Nephron (organoid): ENCODE measurements around the gene ATXN1.
A peak's percentile ranks its signal among the peaks of the same experiment; 100 is the strongest.
"Not testable (repeated sequence)": the region's sequence is repeated elsewhere in the genome, so short reads cannot be mapped to it uniquely, and the experiment has no call there.

ENCODE experiments used
- H3K27ac Mint-ChIP-seq, 3 experiments: 2 replicates each; pipeline ENCODE4 v1.8.0; 2020; ENCODE audit warnings: mixed read lengths in 3 of 3, mild to moderate bottlenecking in 2 of 3, moderate library complexity in 1 of 3
- H3K27me3 Mint-ChIP-seq: 2 replicates; pipeline ENCODE4 v1.8.0; 2021; ENCODE audit warnings: low read depth, mild to moderate bottlenecking, moderate library complexity, mixed read lengths
- H3K36me3 Mint-ChIP-seq: 2 replicates; pipeline ENCODE4 v1.8.0; 2020; ENCODE audit warnings: low read depth, mixed read lengths
- H3K4me1 Mint-ChIP-seq: 2 replicates; pipeline ENCODE4 v1.8.0; 2020; ENCODE audit warnings: mixed read lengths
- H3K4me3 Mint-ChIP-seq, 3 experiments: 2 replicates each; pipeline ENCODE4 v1.8.0; 2020; ENCODE audit warnings: mild to moderate bottlenecking in 3 of 3, mixed read lengths in 3 of 3, moderate library complexity in 2 of 3
- H3K9me3 Mint-ChIP-seq: 2 replicates; pipeline ENCODE4 v1.8.0; 2020; ENCODE audit warnings: mixed read lengths
- TF ChIP-seq, protein P1 (sequence below), 3 experiments: fragments of 200-600 bp; sonication (generic); IDR thresholded peaks; one replicate each; pipeline ENCODE4 v1.5.0; 2021; ENCODE audit warnings: antibody characterized with exemption in 3 of 3; ENCODE audit not compliant: unreplicated experiment in 3 of 3

The ATXN1 gene

DNA sequence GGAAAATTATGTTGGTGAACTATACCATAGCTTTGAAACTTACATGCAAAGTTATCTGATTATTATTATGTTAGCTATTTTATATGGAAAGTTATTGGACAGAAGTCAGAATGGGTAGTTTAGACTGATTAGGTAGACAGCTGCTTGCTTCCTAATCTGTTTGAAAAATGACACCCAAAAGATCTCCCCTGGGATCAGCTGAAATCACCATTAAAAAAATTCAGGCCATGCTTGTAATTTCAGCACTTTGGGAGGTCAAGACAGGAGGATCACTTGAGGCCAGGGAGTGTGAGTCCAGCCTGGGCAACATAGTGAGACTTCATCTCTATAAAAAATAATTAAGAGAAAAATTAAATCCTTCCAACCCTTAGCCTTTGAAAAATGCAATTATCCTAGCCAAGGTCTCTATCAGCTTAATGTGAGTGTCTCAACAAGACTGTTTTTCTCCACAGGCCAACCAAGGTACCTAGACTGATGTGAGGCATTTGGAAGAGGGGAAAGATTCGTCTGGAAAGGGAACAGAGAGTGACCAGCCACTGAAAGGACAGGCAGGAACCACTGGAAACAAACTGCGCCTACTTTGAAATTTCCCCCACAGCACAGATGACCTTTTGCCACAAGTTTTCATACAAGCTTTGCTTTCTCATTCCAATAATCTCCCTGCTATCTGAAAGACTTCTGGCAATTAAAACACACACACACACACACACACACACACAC is 290.6 kb downstream of the ATXN1 start:
- Mint-ChIP-seq H3K27me3 (no peaks in the 10 kb centered on the region), H3K27ac (peak overlapping the region; percentile 5 to 63 (median 15)), H3K4me3 (no peak overlapping the region), H3K4me1 (peaks cover 17% of the 10 kb centered on the region), H3K36me3 (peaks cover 9% of the 10 kb centered on the region), H3K9me3 (peaks cover 2% of the 10 kb centered on the region)
- TF ChIP-seq, protein P1, sequence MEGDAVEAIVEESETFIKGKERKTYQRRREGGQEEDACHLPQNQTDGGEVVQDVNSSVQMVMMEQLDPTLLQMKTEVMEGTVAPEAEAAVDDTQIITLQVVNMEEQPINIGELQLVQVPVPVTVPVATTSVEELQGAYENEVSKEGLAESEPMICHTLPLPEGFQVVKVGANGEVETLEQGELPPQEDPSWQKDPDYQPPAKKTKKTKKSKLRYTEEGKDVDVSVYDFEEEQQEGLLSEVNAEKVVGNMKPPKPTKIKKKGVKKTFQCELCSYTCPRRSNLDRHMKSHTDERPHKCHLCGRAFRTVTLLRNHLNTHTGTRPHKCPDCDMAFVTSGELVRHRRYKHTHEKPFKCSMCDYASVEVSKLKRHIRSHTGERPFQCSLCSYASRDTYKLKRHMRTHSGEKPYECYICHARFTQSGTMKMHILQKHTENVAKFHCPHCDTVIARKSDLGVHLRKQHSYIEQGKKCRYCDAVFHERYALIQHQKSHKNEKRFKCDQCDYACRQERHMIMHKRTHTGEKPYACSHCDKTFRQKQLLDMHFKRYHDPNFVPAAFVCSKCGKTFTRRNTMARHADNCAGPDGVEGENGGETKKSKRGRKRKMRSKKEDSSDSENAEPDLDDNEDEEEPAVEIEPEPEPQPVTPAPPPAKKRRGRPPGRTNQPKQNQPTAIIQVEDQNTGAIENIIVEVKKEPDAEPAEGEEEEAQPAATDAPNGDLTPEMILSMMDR (IDR thresholded peaks at IDR 0.05; ENCODE audit: unreplicated experiment in 3 of 3), result no peak

DNA sequence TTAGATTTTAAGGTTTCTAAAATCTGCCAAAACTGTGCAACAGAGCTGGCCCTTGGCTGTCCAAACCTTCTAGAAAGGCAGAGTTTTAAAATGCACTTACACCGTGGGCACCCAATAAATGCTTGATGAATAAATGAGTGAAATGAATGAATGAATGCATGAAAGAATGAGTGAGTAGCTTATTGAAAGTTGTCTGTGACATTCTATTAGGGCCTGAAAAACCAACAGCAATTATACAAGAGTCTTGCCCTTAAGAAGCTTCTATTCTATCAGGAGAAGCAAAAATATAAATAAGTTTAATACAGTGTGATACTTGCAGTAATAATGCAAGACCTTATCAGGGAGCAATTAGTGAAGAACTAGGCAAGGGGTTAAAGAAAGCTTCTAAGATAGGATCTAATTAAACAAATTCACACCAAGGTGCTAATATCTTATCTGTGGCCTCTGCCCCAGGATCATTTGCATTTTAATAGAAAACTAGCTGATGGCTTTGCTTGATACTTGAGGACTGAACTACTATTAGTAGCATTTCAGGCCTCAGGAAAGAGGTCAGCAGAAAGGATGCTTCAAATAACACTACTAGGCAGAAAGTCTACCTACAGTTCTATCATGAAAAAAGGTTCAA is 292.2 kb downstream of the ATXN1 start:
- TF ChIP-seq, protein P1 (IDR thresholded peaks at IDR 0.05; ENCODE audit: unreplicated experiment in 3 of 3), result no peak
- H3K27me3 Mint-ChIP-seq, result no peaks in the 10 kb centered on the region
- H3K4me1 Mint-ChIP-seq, result peaks cover 17% of the 10 kb centered on the region
- no peaks in the 10 kb centered on the region for H3K9me3 Mint-ChIP-seq
- peaks cover 5% of the 10 kb centered on the region for H3K36me3 Mint-ChIP-seq
- H3K4me3 Mint-ChIP-seq, result no peak overlapping the region
- no peak overlapping the region for H3K27ac Mint-ChIP-seq

DNA sequence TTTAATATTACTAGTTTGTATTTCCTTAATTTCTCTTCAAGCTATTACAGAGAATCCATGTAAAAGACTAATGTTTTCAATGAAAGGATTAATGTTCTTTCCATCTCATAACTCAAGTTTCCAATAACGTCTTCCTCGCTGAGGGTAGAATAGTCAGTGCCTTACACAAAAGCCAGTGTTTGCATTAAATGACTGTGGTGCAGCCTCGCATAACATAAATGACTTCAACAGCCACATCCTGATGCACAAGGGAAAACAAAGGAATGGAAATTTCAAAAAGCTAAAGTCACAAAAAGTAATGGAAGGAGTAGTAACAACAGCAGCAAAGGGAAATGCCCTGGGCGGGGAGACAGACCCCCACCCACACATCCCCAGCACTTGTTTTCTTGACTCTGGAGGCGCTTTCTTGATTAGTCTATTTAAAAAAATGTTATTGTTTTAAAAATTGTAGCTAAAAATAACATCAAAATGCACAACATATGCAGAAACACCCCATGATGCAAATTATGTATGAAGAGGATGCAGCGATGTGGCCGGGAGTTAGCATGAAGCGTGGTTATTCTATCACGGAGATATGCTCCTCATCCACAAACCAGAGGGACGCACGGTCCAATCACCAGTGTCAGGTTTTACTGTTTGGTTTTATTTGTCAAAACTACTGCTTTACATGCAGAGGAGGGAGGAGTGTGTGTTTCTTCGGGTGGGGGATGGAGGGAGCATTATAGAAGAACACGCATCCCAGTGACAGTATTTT is 294.3 kb downstream of the ATXN1 start:
- TF ChIP-seq, protein P1 (IDR thresholded peaks at IDR 0.05; ENCODE audit: unreplicated experiment in 3 of 3), result no peak
- Mint-ChIP-seq H3K27ac (no peak overlapping the region), H3K4me3 (no peak overlapping the region), H3K27me3 (no peaks in the 10 kb centered on the region), H3K36me3 (no peaks in the 10 kb centered on the region), H3K4me1 (peaks cover 11% of the 10 kb centered on the region), H3K9me3 (peaks cover 3% of the 10 kb centered on the region)

DNA sequence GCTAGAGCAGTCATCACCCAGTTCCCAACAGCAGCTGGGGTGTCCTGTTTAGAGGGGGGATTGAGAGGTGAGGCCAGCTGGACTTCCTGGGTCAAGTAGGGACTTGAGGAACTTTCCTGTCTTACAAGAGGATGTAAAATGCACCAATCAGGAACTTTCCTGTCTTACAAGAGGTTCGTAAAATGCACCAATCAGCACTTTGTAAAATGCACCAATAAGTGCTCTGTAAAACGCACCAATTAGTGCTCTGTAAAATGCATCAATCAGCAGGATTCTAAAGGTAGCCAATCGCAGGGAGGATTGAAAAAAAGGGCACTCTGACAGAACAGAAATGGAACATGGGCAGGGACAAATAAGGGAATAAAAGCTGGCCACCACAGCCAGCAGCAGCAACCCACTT is 297.2 kb downstream of the ATXN1 start:
- H3K27me3 Mint-ChIP-seq, result no peaks in the 10 kb centered on the region
- H3K36me3 Mint-ChIP-seq, result peaks cover 5% of the 10 kb centered on the region
- no peak overlapping the region for H3K27ac Mint-ChIP-seq
- TF ChIP-seq, protein P1 (IDR thresholded peaks at IDR 0.05; ENCODE audit: unreplicated experiment in 3 of 3), result no peak
- H3K4me1 Mint-ChIP-seq, result no peaks in the 10 kb centered on the region
- no peak overlapping the region for H3K4me3 Mint-ChIP-seq
- peaks cover 8% of the 10 kb centered on the region for H3K9me3 Mint-ChIP-seq

DNA sequence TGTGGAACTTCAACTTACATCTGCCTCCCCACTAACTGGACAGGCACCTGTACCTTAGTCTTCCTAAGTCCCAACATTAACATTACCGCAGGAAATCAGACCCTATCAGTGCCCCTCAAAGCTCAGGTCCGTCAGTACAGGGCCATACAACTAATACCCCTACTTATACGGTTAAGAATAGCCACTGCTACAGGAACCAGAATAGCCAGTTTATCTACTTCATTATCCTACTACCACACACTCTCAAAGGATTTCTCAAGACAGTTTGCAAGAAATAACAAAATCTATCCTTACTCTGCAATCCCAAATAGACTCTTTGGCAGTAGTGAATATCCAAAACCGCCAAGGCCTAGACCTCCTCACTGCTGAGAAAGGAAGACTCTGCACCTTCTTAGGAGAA is 298.0 kb downstream of the ATXN1 start:
- H3K27me3 Mint-ChIP-seq, H3K9me3 Mint-ChIP-seq, H3K4me1 Mint-ChIP-seq, H3K36me3 Mint-ChIP-seq, H3K4me3 Mint-ChIP-seq, H3K27ac Mint-ChIP-seq: not testable (repeated sequence)

DNA sequence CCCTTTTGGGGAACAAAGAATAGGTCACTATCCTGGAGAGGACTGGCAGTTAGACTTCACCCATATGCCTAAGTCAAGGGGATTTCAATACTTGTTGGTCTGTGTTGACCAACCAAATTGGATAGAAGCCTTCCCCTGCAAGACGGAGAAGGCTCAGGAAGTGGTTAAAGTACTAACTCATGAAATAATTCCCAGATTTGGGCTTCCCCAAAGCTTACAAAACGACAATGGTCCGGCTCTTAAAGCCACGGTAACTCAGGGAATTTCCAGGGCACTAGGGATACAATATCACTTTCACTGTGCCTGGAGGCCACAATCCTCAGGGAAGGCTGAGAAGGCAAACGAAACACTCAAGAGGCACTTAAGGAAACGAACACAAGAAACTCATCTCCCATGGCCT is 299.8 kb downstream of the ATXN1 start:
- TF ChIP-seq, protein P1 (IDR thresholded peaks at IDR 0.05; ENCODE audit: unreplicated experiment in 3 of 3), result no peak
- Mint-ChIP-seq H3K4me1 (no peaks in the 10 kb centered on the region), H3K4me3 (no peak overlapping the region), H3K27ac (no peak overlapping the region), H3K27me3 (no peaks in the 10 kb centered on the region), H3K36me3 (peaks cover 12% of the 10 kb centered on the region), H3K9me3 (peaks cover 8% of the 10 kb centered on the region)

DNA sequence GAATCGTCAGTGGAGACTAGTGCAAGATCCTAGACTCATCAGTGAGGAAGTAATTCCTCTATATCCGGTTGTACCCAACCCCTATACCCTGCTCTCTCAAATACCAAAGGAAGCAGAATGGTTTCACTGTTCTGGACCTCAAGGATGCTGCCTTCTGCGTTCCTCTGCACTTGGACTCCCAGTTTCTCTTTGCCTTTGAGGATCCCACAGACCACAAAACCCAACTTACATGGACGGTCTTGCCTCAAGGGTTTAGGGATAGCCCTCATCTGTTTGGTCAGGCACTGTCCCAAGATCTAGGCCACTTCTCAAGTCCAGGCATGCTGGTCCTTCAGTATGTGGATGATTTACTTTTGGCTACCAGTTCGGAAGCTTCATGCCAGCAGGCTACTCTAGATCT is 301.8 kb downstream of the ATXN1 start:
- H3K4me1 Mint-ChIP-seq, H3K27me3 Mint-ChIP-seq, H3K4me3 Mint-ChIP-seq, H3K27ac Mint-ChIP-seq: not testable (repeated sequence)
- Mint-ChIP-seq H3K36me3 (peaks cover 25% of the 10 kb centered on the region), H3K9me3 (peaks cover 14% of the 10 kb centered on the region)
